ENCODE results near the gene RCHY1.
"Not testable (repeated sequence)": the region's sequence is repeated elsewhere in the genome, so short reads cannot be mapped to it uniquely, and the experiment has no call there.

RCHY1 gene

DNA sequence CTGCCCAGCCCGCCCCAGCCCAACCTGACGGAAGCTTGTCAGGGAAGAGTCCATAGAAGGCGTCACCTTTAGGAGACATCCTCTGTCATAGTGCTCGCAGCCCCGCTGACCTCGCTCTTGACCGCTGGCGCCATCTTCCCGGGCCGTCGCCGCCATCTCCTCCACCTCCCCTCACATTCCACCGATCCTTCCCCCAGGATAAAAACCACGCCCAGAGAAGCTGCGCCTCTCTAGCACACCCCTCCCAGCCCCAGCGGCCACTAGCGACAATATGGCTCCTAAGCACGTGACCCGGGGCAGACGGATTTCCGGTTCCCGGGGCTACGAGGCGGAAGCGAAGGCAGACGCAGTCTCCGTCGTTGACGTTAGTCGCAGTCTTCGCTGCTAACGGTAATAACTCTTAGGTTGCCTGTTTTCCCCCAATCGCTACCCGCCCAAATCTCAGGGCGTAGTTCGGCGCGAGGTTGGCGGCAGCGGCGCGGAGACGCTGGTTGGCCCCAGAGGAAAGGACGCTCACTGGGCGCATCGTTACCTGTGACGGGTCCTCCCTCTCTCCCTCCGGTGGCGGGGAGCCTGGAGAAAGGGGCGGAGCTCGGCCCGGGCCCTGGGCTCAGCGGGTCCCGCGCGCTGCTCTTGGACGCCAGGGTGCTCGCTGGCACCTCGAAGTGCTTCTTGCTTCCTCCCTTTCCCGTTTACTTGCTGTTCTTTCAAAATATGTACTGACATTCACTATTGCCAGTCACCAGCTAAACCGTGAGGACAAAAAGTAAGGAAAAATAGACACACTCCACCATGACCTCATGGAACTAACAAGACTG lies at the start of gene RCHY1, which contains the start of gene THAP6:
RCHY1 (minus strand) TSS at position 273 of the 818 bp plus-strand sequence; CDS start at position 156, 117 bp downstream.
THAP6 (plus strand) TSS at position 343 of the 818 bp plus-strand sequence. CDS start 980 bp downstream, outside the sequence.
- DNase-seq = peak; percentile 92

GRCh38 chr4:75561789-75562188 lies 47.6 kb upstream of the RCHY1 start:
- no peak for DNase-seq

- DNase-seq = no peak
These were observed 43.5 kb upstream of the RCHY1 start for GRCh38 chr4:75557696-75558095.

DNA sequence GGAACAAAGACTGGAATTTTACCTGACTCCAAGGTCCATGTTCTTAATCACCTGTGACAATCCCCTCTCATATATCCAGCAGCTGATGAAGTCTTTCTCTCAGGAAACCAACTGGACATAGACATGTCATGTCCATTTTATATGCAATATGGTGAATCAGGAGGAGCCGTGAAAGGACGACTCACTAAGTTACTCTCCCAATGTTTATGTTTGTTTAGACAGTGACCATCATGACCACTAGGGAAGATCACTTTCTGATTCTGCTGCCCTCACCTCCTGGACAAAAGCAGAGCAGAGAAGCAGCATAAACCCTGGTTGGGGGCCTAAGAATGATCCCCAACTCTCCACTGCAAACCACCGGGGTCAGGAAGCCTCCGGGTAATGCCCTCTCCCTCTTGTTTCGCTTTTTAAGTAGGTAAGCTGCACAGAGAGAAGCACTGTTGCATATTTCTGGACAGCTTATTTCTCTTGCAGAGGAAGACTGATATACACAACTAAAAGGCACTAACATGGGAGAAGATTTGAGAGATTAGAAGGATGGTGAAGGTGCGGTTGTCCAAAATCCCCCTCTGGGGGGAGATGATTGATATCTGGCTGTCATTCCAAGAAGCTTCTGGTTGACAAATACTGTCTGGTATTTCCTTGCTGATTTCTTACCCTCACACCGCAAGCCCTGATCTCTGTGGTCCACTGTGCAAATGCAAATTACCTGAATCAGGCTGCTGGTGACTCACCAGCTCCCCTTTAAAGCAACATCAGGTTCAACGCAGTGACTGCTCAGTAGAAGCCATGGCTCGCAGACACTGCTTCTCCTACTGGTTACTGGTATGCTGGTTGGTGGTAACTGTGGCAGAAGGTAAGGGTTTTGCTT lies 41.3 kb upstream of the RCHY1 start, which contains the start of gene ODAPH:
ODAPH (plus strand) TSS at position 773 of the 871 bp plus-strand sequence; CDS start at position 790, 17 bp downstream.
- peak; percentile 3 for DNase-seq

DNA sequence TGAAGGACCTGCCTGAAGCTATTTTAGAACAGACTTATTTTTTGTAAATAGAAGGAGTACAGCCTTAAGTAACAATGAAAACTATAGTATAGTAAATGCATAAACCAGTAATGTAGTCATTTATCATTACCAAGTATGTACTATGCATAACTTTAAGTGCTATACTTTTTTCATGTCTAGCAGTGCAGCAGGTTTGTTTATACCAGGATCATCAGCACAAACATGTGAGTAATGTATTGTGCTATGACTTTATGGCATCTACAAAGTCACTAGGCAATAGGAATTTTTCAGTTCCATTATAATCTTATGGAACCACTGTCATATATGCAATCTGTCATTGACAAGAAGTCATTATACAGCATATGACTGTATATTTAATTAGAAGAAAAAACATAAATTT lies 38.2 kb upstream of the RCHY1 start:
- DNase-seq = no peak

- no peak for DNase-seq
These were observed 34.8 kb upstream of the RCHY1 start for GRCh38 chr4:75549019-75549418.

DNA sequence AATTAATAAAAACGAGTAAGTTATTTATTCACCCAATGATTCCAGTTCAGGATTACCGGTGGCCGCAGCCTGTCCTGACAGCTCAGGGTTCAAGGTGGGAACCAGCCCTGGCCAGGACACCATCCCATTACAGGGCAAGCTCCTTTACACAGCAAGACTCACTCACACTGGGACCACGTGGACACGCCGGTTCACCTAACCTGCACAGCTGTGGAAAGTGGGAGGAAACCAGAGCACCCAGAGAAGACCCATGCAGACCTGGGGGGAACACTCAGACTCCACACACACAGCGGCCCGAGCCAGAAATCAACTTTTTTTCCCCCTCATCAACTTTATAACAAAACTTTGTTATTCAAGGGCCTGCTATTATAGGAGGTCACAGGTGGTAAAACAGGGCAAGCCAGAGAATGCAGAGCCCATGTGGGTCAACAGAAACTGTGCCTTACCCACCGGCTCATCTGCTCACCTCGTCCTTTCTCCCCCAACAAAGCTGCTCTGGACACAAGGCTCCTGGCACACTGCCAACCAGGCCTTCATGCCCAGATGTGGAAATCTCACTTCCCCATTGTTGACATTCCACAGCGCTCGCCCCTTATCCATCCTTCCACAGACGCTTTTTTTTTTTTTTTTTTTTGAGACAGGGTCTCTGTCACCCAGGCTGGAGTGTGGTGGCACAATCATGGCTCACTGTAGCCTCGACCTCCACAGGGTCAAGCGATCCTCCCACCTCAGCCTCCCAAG lies 33.6 kb upstream of the RCHY1 start:
- DNase-seq = no peak

DNA sequence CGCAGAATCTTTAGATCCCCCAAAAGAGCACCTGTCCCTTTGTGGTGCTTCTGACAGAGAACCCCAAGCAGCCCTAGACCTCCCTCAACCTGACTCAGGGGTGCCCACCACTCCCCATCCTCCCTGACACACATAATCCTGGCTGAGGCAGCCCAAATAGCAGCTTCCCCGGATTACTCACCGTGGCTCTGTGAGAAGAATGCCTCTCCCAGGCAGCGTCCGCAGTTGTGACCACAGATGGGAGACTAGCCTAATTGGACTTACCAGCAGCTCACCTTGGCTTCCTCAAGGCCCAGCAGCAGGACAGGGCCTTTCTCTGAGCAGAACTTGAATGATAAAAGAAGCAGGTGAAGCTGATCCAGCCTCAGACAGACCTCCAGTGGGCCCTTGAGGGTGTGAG lies 31.3 kb upstream of the RCHY1 start:
- no peak for DNase-seq

- no peak for DNase-seq
These were observed 30.7 kb upstream of the RCHY1 start for GRCh38 chr4:75544870-75545269.

GRCh38 chr4:75544220-75544619 lies 30.0 kb upstream of the RCHY1 start:
- not testable (repeated sequence) for DNase-seq

DNA sequence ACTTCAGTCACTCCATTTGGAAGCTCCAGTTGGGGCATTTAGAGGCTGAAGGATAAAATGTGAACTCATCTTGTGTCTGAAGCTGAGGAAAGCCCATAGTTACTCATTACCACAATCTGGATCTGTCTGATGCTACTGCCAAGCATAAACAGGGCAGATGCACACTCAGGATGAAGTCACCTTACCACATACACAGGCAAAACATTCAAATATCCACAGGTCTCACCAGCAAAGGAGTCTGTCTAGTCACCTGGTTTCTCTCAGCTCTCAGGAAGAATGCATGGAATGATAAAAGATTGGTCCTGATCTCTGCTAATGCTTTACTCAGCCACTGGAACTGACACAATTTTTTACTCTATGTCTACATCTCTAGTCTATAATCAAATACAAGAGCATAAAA lies 28.6 kb upstream of the RCHY1 start:
- DNase-seq = no peak

DNA sequence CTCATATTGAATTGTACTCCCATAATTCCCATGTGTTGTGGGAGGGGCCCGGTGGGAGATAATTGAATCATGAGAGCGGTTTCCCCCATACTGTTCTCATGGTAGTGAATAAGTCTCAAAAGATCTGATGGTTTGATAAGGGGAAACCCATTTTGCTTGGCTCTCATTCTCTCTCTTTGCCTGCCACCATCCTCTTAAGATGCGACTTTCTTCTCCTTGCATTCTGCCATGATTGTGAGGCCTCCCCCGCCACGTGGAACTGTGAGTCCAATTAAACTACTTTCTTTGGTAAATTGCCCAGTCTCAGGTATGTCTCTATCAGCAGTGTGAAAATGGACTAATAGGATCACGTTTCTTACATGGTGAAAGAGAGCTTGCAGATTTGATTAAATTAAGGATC lies 23.1 kb upstream of the RCHY1 start:
- not testable (repeated sequence) for DNase-seq

GRCh38 chr4:75533926-75534325 lies 19.7 kb upstream of the RCHY1 start:
- not testable (repeated sequence) for DNase-seq

- not testable (repeated sequence) for DNase-seq
These were observed 19.2 kb upstream of the RCHY1 start for GRCh38 chr4:75533339-75533887.

GRCh38 chr4:75531536-75532143 lies 17.4 kb upstream of the RCHY1 start:
- DNase-seq = not testable (repeated sequence)

DNA sequence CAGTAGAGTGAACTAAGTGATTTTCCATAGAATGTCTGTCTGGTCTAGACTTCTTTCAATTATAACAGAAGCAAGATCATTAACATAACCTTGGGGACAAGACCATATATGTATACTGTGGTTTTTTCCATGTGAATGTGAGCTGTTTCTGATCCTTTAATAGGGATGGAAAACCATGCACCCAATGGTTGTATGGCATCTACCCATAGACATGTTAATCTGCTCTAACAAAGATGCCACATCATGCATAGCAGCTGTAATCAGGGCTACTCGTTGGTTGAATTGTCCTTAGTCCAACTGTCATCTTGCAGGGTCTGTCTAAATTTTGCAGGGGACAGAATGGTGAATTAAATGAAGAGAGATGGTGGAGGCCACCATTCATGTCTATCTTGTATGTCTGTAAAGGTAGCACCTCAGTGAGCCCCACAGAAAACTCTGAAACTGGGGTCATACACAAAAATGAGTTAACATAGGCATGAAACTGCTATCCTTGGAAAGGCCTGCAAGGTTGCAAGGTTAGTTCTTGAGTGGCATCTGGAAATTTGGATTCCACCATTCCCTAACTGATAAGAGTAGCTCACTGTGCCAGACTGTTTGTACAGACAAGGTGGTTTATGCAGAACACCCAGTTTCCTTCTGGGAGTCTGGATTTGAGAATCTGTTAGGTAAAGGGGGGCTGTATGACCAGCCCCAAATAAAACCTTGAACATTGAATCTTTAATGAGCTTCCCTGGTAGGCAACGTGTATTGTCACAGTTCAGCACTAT lies 16.5 kb upstream of the RCHY1 start:
- no peak for DNase-seq

GRCh38 chr4:75527482-75527881 lies 13.3 kb upstream of the RCHY1 start:
- DNase-seq = no peak

- DNase-seq = no peak
These were observed 11.7 kb upstream of the RCHY1 start for GRCh38 chr4:75525910-75526309.

- DNase-seq = no peak
These were observed 10.9 kb upstream of the RCHY1 start for GRCh38 chr4:75525086-75525485.

DNA sequence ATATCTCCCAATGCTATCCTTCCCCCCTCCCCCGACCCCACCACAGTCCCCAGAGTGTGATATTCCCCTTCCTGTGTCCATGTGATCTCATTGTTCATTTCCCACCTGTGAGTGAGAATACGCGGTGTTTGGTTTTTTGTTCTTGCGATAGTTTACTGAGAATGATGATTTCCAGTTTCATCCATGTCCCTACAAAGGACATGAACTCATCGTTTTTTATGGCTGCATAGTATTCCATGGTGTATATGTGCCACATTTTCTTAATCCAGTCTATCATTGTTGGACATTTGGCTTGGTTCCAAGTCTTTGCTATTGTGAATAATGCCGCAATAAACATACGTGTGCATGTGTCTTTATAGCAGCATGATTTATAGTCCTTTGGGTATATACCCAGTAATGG lies 5.2 kb upstream of the RCHY1 start:
- not testable (repeated sequence) for DNase-seq

DNA sequence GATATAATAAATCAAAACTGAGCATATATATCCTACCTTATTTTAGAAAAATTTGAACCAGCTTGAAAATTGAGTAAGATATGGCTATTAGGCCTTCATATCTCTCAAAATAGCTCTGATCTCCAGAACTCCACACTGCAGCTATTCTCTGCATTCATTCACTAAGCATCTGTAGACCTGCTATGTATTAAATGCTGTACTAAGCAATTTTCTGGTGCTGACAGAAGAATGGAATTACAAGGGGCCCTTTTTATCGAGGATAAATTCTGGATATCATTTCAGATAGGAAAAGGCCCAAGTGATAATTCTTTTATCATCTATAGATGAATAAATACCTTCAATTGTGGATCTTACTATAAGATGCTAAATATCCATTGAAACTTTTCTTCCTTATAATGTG lies 1.9 kb upstream of the RCHY1 start:
- DNase-seq = no peak

Data from CD4-positive, alpha-beta T cell treated with Interleukin-17A for 1 hour (primary cell).